NK-92 (cell line): ENCODE results near the gene ZNF382.
"Not testable (repeated sequence)": the region's sequence is repeated elsewhere in the genome, so short reads cannot be mapped to it uniquely, and the experiment has no call there.

Experiments
- DNase-seq: peaks from one replicate; lab custom pipeline; 2025; ENCODE audit not compliant: unreplicated experiment; lab: John Stamatoyannopoulos, UW

ZNF382 gene

DNA sequence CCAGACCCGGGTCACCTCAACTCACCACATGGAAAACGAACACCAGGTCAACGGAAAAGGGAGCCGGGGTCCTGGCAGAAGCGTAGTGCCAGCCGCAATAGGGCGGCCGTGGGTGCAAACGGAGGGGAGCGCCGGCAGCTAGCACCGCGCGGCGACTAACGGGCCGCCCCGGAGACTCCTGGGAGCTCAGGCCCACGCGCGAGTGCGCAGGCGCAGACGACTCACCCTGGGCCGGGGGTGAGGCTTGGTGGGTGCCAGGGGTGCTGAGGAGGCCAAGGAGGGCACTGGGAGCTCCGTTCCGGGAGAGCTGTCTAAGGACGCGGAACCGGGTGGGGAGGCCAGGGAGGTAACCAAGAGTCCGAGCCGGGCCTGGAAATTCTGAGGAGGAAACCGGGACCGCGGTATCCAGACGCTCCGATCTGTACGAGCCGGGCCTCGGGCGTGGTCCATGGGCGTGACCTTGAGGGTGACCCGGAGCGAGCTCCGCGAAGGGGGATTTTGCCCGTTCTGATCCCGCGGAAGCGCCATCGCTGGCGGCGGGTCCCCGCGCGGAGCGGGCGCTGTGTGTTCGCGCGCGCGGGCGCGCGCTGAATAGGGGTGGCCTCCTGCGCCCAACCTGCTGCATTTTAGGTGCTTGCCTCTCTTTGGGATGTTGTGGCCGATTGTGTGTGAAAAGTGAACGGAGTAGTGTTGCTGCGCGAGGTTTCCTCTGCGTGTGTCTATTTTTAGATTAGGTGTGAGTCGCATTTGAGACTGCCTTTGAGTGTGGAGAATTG, at the start of gene ZNF382:
Gene ZNF382 (plus strand): TSS at position 213 of the 776 bp plus-strand sequence. CDS start 4,602 bp downstream, outside the sequence.
- no peak for DNase-seq

GRCh38 chr19:36564391-36564790, 40.7 kb upstream of the ZNF382 start:
- no peak for DNase-seq

- no peak for DNase-seq
Observed at GRCh38 chr19:36572593-36573019, 32.5 kb upstream of the ZNF382 start.

- DNase-seq = peak; percentile 50
Observed at GRCh38 chr19:36573020-36573894, 31.9 kb upstream of the ZNF382 start, which contains the start of gene ZNF529. Gene ZNF529, minus strand, starts transcription at chr19:36573292. Its CDS starts 946 bp downstream, at chr19:36572346.

DNA sequence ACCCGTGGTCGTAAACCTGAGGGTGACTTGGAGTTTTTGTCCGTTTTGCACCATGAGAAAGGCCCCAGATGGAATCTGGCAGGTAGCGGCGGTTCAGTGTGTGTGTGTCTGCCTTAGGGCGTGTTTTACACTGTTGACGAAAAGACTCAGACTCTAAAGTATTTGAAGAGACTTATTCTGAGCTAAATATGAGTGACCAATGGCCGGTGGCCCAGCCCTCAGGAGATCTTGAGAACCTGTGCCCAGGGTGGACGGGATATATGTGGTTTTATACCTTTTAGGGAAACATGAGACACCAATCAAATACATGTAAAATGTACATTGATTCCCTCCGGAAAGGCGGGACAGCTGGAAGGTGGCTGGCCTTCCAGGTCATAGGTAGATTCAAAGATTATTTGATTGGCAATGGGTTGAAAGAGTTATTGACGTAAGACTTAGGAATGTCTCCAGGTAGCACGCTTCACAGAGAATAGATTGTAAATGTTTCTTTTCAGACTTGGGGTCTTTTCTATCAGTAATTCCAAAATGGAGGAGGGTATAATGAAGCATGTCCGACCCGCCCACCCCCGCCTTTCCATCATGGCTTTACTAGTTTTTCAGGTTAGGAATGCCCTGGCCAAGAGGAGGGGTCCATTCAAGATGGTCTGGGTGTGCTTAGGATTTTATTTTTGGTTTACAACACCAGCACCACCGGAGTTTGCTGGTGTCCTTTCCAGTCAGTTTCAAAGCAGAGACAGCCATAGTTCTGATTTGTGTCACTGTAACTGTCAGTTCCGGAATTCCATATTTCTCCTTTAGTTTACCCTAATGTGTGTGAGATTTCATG, 31.0 kb upstream of the ZNF382 start:
- no peak for DNase-seq

- no peak for DNase-seq
Observed at GRCh38 chr19:36574741-36575140, 30.4 kb upstream of the ZNF382 start.

DNA sequence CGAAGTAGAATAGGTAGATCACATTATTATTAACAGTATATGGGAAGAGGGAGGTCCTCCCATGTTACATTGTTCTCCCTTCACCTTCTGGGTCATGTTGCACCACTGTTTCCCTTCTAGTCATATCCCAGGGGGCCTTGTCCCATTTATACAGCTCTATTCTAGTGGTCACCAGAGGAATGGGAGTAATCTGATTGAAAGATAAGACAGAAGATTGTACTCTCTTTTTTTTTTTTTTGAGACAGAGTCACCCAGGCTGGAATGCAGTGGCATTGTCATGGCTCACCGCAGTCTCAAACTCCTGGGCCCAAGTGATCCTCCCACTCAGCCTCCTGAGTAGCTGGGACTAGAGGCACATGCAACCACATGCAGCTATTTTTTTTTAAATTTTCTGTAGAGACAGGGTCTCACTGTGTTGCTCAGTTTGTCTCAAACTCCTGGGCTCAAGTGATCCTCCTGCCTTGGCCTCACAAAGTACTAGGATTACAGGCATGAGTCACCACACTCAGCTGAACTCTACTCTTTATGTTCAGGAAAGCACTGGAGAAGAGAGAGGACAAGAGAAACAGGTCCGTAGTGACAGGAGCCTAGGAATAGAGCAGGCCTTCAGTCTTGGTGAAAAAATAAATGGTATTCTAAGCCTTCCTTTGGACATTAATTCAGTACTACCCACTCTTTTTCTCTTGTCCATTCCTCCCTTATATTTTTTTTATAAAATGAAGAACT, 27.7 kb upstream of the ZNF382 start:
- no peak for DNase-seq

- no peak for DNase-seq
Observed at GRCh38 chr19:36579255-36579654, 25.9 kb upstream of the ZNF382 start.

GRCh38 chr19:36602681-36603080, 2.4 kb upstream of the ZNF382 start:
- DNase-seq = not testable (repeated sequence)

- no peak for DNase-seq
Observed at GRCh38 chr19:36604656-36605100, 435 bp upstream of the ZNF382 start.

GRCh38 chr19:36605877-36606478, 865 bp downstream of the ZNF382 start:
- no peak for DNase-seq

GRCh38 chr19:36627057-36627456, 21.9 kb downstream of the ZNF382 start:
- DNase-seq = no peak

GRCh38 chr19:36635342-36635741, 30.2 kb downstream of the ZNF382 start:
- DNase-seq = no peak

DNA sequence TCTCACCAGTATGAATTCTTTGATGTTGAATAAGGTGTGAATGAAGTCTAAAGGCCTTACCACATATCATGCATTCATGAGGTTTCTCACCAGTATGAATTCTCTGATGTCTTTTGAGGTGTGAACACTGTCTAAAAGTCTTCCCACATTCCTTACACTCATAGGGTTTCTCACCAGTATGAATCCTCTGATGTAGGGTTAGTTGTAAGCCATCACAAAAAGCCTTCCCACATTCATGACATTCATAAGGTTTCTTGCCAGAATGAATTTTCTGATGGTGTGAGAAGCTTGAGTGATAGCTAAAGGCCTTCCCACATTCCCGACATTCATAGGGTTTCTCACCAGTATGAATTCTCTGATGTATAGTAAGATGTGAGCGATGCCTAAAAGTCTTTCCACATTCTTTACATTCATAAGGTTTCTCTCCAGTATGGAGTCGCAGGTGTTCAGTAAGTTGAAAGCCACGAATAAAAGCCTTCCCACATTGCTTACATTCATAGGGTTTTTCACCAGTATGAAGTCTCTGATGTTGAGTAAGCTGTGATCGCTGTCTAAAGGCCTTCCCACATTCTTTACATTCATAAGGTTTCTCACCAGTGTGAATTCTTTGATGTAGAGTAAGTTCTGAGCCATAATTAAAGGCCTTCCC, 33.9 kb downstream of the ZNF382 start:
- no peak for DNase-seq

GRCh38 chr19:36646746-36647145, 41.6 kb downstream of the ZNF382 start:
- no peak for DNase-seq

DNA sequence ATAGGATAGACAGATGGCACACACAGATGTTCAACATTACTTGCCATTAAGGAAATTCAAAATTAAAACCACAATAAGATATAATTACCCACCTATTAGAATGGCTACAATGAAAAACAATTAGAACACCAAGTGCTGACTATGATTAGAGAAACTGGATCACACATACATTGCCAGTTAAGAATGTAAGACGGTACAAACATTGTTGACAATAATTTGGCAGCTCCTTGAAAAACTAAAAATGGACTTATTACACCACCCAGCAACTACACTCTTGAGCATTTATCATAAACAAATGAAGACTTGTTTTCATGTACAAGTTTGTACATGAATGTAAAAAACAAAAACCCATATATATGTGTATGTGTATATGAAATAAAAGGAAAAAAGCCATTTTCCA, 47.8 kb downstream of the ZNF382 start:
- no peak for DNase-seq

GRCh38 chr19:36665832-36666231, 60.7 kb downstream of the ZNF382 start:
- DNase-seq = no peak

GRCh38 chr19:36668646-36669045, 63.5 kb downstream of the ZNF382 start:
- DNase-seq = no peak

DNA sequence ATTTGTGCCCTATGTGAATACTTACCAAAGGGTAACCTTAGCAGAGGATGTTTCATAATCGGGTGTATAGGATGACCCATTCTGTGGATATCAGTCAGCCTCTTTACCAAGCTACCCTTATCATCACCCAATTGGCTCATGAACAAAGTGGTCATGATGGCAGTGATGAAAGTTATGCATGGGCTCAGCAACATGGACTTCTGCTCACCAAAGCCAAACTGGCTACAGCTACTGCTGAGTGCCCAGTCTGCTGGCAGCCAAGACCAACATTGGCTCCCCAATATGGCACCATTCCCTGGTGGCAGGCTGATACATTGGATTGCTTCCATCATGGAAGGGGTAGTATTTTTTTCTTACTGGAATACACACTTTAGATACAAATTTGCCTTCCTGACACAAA, 67.3 kb downstream of the ZNF382 start:
- no peak for DNase-seq
